Keratinocyte (primary cell): ENCODE results near the gene PACSIN2.

Source experiments
- CTCF ChIP-seq, 3 experiments: IDR thresholded peaks in 1 of 3; conservative IDR thresholded peaks in 1 of 3; optimal IDR thresholded peaks in 1 of 3; 2 replicates in 2 of 3; 3 replicates in 1 of 3; pipeline versions ENCODE3 to v1.5.1; 2011; ENCODE audit warnings: low read length in 3 of 3, mild to moderate bottlenecking in 3 of 3, moderate library complexity in 2 of 3, control low read depth in 1 of 3, inconsistent platforms in 1 of 3; ENCODE audit not compliant: insufficient read depth in 2 of 3; ENCODE audit errors: extremely low read depth in 1 of 3
- EZH2 ChIP-seq: IDR thresholded peaks from one replicate; pipeline ENCODE4 v1.6.1; 2012; ENCODE audit warnings: inconsistent platforms, mild to moderate bottlenecking, low read length, moderate library complexity

DNA sequence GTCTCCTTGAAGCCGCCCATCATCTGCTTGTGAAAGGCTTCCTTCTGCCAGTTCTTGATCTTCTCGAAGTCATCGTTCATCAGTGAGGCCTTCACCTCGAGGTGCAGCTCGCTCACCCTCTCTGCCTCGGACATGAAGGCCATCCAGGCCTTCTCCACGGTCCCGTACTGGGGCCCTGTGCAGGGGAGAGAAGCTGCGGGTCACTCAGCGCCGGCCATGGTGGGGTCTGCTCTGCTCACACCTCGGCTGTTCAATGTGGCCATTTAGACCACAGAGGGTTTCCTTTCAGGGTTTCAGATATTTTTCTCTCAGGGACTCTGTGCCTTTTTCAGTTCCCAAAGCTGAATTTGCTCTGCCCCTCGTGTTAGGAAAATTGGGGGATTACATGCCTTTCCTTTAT lies 123.9 kb downstream of the PACSIN2 start:
- TF ChIP-seq CTCF (optimal IDR thresholded peaks at IDR 0.05 in 1 of 3, IDR thresholded peaks at IDR 0.05 in 1 of 3, conservative IDR thresholded peaks at IDR 0.05 in 1 of 3; ENCODE audit: extremely low read depth in 1 of 3, insufficient read depth in 2 of 3, low read length in 3 of 3) = no peak
- no peak for TF ChIP-seq EZH2
